Measurements from ENCODE around the gene ARMC12. TPM values are rescaled to one million over a fixed set of nuclear protein-coding genes. Genes with fewer than 3 reads are reported as not detected.

The ARMC12 gene
- total RNA-seq, 1 donor from 2014 or later: 0.88 TPM

- intact Hi-C loops (cut with micrococcal nuclease): loop anchor here (1.0 kb wide), 1 partner anchor 9 kb away; no protein-coding TSS in a partner anchor
Observed at GRCh38 chr6:35717449-35718374, 19.1 kb upstream of the ARMC12 start.

DNA sequence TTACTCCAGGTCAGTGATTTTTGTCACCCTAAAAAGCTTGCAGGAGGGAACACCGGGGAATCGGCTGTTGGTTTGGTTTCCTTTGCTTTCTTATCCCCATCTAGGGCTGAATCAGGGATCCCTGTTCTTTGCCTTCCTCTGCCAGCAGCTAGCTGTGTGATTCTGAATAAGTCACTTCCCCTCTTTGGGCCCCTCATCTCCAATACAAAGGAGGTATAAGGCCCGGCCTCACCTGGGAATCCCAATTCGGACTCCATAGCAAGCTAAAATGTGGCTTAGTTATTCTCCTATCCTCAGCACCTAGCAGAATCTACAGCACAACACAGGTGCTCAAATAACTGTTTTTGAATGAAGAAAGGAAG lies 18.5 kb upstream of the ARMC12 start:
- intact Hi-C loops (cut with micrococcal nuclease): loop anchor here (1.0 kb wide), 1 partner anchor 8 kb away; no protein-coding TSS in a partner anchor

DNA sequence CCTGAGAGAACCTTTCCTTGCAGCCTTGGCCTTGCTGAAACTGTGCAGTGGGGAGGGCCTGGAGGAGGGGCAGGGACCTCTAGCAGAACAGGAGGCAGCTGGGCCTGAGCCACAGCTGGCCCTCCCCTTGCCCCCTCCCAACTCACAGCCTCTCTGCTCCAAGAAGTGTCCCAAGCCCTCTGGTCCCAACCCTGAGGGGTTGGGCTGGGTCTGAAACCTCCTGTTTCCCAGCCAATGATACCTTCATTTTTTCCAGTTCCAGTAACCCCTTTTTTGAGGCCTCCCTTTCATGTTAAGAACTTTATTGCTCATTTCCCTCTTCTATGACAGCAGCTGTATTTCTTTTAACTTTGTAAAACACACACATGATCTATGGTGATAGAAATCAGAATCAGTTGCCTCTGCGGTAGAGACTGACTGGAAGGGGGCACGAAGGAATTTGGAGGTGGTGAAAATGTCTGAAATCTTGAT lies 17.9 kb upstream of the ARMC12 start:
- intact Hi-C loops (cut with micrococcal nuclease): loop anchor here (1.0 kb wide), 2 partner anchors 7 to 9 kb away; no protein-coding TSS in a partner anchor

DNA sequence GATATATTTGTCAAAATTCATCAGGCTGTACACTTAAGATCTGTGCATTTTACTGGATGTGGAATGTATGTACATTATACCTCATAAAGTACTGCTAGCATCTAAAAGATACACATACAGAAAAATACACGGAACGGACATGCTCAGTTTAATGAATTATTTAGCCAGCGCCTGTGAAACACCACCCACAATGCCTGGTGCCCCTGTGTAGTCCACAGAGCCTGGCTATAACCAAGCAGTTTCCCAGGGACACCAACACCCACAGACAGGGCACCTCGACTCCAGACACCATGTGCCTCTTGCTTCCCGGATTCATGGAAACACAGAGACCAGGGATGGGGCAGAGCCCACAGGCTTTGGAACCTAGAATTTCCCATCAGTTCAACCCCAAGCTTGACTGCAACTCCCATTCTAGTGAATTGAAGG lies 17.4 kb upstream of the ARMC12 start:
- intact Hi-C loops (cut with micrococcal nuclease): loop anchor here (1.0 kb wide), 1 partner anchor 9 kb away; no protein-coding TSS in a partner anchor

DNA sequence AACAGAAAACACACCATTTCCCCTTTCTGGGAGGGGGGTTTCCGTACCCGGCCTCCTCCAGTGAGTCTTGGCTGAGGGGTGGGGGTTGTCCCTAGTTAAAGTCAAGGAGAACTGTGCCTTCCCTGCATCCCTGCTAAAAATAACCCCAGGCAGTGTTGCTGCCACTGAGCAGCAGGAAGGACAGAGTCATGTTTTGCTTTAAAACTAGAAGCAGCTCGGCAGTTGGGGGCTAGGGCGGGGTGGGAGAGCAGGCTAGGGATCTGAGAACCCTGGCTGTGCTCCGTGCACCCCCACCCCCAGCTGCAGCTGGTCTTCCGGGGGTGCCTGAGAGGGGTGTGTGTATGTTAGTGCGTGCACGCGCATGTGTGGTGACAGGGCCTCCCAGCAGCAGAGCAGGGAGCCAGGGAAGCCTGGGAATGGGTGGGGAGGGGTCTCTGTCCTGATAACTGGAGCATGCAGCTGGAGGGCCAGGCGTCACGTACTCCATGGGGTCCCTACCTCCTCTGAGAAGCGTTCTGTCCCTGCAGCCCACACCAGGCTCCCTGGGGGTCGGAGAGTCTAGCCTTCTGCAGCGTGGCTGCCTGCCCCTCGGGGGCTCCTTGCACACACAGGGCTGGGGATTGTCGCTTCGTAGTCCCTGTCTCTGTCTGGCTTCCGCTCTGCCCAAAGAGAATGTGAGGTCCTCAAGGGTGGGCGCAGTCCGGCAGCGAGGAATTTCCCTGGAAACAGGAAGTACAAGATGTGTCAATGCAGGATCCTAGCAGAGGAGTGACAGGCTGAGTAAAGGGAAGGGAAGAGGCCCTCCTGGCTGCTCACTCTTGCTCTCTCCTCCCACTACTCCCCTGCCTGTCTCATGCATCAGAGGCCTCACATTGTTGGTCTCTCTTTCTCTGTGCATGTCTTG lies 16.8 kb upstream of the ARMC12 start:
- intact Hi-C loops (cut with micrococcal nuclease): loop anchor here (1.0 kb wide), 1 partner anchor 10 kb away; no protein-coding TSS in a partner anchor

- intact Hi-C loops (cut with micrococcal nuclease): no loop called here
Observed at GRCh38 chr6:35722121-35722761, 14.6 kb upstream of the ARMC12 start.

DNA sequence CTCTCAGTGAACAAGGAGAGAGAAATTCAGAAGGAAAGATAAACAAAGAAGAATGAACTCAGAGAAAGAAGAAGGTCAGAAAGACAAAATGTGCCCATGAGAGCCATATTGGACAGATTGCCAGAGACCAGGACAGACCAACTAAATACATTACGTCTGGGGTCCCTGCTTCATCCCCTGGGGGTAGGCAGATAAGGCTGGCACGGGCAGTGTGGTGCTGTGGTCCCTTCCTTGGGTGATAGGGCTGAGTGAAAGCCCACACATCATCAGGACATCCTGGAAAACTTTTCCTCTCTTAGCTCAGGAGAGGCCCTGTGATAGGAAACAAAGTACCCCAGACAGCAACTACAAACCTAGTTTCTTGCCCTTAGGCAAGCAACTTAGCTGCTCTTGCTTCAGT lies 13.2 kb upstream of the ARMC12 start:
- intact Hi-C loops (cut with micrococcal nuclease): no loop called here

DNA sequence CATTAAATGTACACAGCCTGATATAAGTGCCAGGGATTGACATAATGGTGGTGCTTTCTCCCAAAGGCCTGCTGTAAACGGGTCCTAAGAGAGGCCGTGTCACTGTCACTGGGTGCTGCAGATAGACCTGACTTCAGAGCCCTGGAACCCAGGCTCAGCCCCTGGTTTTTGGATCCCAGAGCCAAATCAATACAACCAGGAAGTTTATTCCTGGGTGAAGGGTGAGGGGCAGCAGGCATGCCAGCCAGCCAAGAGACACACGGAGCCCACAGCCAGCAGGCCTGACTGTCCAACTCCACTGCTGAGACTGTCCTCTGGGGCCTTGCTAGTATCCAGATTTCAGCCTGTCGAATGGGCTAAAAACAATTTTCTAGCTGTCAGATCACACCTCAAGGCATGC lies 12.8 kb upstream of the ARMC12 start:
- intact Hi-C loops (cut with micrococcal nuclease): no loop called here

DNA sequence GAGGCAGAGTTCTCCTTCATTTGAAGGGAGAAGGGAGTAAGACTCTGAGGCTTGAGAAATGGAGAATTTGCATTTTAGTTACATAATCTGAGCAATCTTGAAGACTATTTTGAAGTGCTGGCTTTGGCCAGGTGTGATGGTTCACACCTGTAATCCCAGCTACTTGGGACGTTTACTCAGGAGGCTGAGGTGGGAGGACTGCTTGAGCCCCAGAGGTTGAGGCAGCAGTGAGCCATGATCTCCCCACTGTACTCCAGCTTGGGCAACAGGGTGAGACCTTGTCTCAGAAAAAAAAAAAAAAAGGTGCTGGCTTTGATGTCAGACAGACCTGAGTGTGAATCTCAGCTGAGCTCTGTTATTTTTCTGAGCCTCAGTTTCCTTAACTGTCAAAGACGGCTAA lies 12.4 kb upstream of the ARMC12 start:
- intact Hi-C loops (cut with micrococcal nuclease): no loop called here

DNA sequence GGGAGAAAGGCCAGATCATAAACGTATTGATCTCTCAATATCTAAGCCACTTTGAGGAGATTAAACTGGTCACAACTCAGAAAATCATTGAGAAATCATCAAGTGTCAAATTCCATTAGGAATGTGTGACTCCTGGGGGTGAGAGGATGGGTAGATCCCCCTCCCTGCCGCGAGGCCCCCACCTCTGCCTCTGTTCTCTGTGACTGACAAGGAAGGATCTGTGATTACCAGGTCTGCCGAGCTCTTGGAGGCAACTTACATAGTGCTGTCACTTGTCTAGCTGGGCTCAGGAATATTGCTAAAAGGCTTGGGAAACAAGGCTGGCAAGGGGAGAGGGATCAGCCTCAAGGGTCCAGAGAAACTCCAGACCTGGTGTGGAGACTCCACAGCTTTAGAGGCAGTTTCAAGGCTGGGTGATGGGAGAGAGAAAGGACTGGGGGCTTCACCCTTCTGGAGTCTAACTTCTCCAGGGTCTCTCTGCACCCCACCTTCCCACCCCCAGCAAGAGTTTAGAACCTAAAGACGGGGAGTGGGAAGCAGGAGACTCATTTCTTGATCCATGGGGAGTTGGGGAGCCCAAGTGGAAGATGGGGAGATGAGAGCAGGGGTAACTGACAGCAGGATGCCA lies 11.6 kb upstream of the ARMC12 start:
- intact Hi-C loops (cut with micrococcal nuclease): loop anchor here (5.0 kb wide), 1 partner anchor 192 kb away; no protein-coding TSS in a partner anchor

DNA sequence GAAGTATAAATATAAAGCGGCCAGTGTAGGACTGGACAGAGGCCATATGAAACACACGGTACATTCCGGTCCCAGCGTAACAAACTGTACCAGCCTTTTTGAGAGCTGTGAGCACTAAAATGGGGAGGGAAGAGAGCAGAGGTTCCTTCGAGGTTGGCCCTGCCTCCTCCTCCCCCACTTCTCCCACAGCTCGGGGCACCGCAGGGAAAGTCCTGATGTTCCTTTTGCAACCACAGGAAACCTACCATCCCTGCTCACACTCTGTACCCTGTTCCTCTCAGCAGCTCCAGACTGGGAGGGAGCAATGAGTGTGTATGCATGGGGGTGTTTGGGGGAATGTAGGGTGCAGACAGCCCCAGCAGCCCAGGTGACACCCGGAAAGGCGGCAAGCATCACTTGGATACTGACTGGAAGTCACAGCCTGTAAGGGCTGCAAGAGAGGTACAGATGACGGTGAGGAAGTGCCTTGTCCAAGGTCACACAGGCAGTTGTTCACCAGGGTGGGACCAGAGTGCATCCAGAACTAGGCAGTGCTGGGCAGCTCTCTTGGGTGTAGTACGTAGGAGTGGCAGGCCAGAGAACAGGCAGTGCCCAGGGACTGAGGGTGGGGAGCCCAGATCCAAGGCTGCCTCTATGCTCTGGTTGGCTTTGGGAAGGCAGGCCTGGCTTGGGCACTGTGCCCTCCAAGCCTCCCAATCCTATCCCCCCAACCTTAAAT lies 11.0 kb upstream of the ARMC12 start:
- intact Hi-C loops (cut with micrococcal nuclease): loop anchor here (1.0 to 5.0 kb wide), 3 partner anchors 8 to 191 kb away; no protein-coding TSS in a partner anchor

DNA sequence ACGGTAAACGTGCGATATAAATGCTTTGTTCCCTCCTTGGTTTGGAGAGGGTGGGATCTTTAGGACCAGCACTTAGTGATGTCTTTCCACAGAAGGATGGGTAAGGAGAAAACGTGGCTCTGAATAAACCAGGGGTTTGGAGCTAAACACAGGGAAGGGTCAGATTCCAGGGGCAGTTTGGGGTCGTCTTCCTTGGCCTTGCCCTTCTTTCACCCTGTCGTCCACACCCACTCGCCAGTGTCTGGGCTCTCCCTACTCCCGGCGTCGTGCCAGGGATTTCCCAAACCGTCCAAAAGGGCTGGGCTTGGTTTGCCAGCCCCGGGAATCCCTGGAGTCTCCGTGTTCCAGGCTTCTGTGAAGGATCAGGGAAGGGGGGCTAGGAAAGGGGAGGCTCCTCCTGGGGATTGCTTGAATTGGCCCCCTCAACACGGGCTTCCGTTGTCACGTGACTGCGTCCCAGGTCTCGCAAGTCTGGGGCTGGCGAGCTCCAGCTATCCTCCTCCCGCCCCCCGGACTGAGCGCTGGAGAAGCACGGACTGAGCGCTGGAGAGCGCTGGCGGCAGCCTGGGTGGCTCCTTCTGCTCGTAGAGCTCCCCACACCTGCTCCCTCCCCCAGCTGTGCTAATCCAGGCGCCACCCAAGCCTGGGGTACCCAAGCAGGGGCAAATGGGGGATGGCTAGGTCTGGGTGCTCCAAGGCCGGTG lies 9.4 kb upstream of the ARMC12 start:
- intact Hi-C loops (cut with micrococcal nuclease): loop anchor here (2.0 to 5.0 kb wide), 2 partner anchors 17 to 190 kb away; no protein-coding TSS in a partner anchor

- intact Hi-C loops (cut with micrococcal nuclease): loop anchor here (2.0 to 5.0 kb wide), 4 partner anchors 17 to 425 kb away; no protein-coding TSS in a partner anchor
Observed at GRCh38 chr6:35727935-35728682, 8.7 kb upstream of the ARMC12 start.

- intact Hi-C loops (cut with micrococcal nuclease): loop anchor here (2.0 to 5.0 kb wide), 3 partner anchors 128 to 426 kb away; no protein-coding TSS in a partner anchor
Observed at GRCh38 chr6:35728683-35729678, 7.9 kb upstream of the ARMC12 start.

DNA sequence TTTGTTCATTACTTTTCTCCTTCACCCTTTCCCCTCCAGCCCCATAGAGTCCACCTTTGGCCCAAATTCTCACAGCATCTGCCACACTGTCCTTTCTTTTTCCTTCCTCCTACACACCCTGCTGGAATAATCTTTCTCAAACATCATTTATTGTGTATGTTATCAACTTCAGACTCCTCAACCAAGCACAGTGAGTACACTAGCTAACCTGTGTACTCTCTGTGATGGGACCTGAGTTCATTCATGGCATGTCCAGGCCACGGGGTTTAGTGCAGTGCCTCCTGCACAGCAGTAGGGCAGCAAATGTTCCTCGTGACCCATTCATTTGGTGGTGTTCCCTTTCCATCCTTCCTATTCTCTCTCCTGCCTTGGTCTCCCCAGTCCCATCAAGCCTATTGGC lies 7.1 kb upstream of the ARMC12 start:
- intact Hi-C loops (cut with micrococcal nuclease): loop anchor here (2.0 to 5.0 kb wide), 3 partner anchors 129 to 427 kb away; no protein-coding TSS in a partner anchor

GRCh38 chr6:35730745-35731413 lies 6.0 kb upstream of the ARMC12 start:
- intact Hi-C loops (cut with micrococcal nuclease): loop anchor here (1.0 kb wide), 3 partner anchors 21 to 62 kb away; no protein-coding TSS in a partner anchor

All from T-helper 1 cell treated with Interleukin-12 subunit alpha and Interleukin-12 subunit beta and Interleukin-4 antibody, amounts not matched to agents 30 ng/mL and 1 ng/mL, for 36 hours (primary cell).